ENCODE results near the gene SHISA5. TPM values are rescaled to one million over a fixed set of nuclear protein-coding genes. Genes with fewer than 3 reads are reported as not detected.
A peak's percentile ranks its signal among the peaks of the same experiment; 100 is the strongest.

Gene SHISA5
- total and polyA plus RNA-seq, 2 of the 8 experiments (the other 6 are each of a cell fraction or from before 2014, with no cell fraction given), result 196 to 315 TPM

DNA sequence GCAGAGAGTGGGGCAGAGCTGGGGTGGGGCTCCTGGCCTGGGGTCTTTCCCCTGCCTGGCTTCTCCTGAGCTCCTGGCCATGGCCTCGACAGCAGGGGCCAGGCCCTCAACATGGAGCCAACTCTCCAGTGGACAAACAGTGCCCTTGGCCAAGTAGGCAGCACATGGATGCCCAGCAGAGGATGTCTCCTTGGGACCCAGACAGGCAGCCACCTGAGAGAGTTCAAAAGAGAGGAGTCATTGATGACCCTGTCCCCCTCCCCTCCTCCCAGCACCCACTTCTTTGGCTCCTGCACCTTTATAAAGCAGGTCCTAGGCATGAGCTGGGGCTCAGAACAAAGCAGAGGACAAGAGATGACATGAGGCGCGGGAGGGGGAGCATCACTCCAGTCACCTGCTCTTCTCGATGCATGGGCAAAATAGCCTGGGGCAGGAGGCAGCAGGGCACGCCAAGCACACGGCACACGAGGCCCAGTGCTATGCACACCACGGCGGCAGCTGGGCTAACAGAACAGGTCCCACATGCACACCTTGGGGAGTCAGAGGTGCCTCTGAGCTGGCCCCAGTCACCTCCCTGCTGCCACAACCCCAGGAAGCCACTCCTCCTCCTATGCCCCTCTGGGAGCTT is 27.4 kb downstream of the SHISA5 start:
- no peak for FAIRE-seq
- Histone ChIP-seq H3K79me1 (ENCODE audit: low read depth, low read length) (peaks cover 4% of the 10 kb centered on the region; the same call in 1 of the 2 replicates), H3K23me2 (ENCODE audit: low read depth, low read length) (peaks cover 6% of the 10 kb centered on the region)
- TF ChIP-seq TEAD4 (IDR thresholded peaks at IDR 0.05; ENCODE audit: low read depth, low read length) (no peak), RFX5 (IDR thresholded peaks at IDR 0.05; ENCODE audit: borderline replicate concordance, low read depth, low read length) (no peak), RBBP5 (IDR thresholded peaks at IDR 0.05; ENCODE audit: borderline replicate concordance, low read depth, low read length) (no peak), SUZ12 (IDR thresholded peaks at IDR 0.05; ENCODE audit: low read length) (no peak), BRCA1 (IDR thresholded peaks at IDR 0.05; ENCODE audit: low read depth, low read length) (no peak), CBX8 (IDR thresholded peaks at IDR 0.05; ENCODE audit: borderline replicate concordance, low read depth, low read length) (no peak), RNF2 (IDR thresholded peaks at IDR 0.05; ENCODE audit: borderline replicate concordance, low read depth, low read length, missing control alignments, poor library complexity, severe bottlenecking) (no peak), SP1 (IDR thresholded peaks at IDR 0.05; ENCODE audit: low read depth, low read length) (no peak)
- TF ChIP-seq, protein P1, sequence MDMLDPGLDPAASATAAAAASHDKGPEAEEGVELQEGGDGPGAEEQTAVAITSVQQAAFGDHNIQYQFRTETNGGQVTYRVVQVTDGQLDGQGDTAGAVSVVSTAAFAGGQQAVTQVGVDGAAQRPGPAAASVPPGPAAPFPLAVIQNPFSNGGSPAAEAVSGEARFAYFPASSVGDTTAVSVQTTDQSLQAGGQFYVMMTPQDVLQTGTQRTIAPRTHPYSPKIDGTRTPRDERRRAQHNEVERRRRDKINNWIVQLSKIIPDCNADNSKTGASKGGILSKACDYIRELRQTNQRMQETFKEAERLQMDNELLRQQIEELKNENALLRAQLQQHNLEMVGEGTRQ (IDR thresholded peaks at IDR 0.05; ENCODE audit: low read length), result no peak
- TF ChIP-seq, protein P2, sequence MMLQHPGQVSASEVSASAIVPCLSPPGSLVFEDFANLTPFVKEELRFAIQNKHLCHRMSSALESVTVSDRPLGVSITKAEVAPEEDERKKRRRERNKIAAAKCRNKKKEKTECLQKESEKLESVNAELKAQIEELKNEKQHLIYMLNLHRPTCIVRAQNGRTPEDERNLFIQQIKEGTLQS (IDR thresholded peaks at IDR 0.05; ENCODE audit: insufficient read depth, low read depth, low read length), result no peak

More for the DNA sequence above, 27.4 kb downstream of the SHISA5 start:
- ChIA-PET CTCF (ENCODE audit: partially characterized antibody) (interaction anchor here (1.0 to 21.5 kb wide), 6 partner anchors 11 to 73 kb away, joined by 3 to 251 read pairs (median 16); partner anchors contain the start of gene SHISA5), POLR2A (ENCODE audit: partially characterized antibody) (interaction anchor here (0.8 to 7.6 kb wide), 8 partner anchors 13 to 235 kb away, joined by 3 to 83 read pairs (median 4); partner anchors contain the start of genes ATRIP and ZNF589)
- Histone ChIP-seq H2BK5ac (ENCODE audit: low read depth, low read length) (peak overlapping the region; percentile 88; the same call in 1 of the 2 replicates), H3K27me3 (replicated peaks in 1 of 4; ENCODE audit: control insufficient read depth in 3 of 4, extremely low read depth in 1 of 4, insufficient read depth in 3 of 4, low read length in 3 of 4) (no peaks in the 10 kb centered on the region), H2AFZ (ENCODE audit: low read length) (no peak overlapping the region), H3K36me3 (ENCODE audit: control insufficient read depth in 2 of 4, insufficient read depth in 4 of 4, low read length in 3 of 4) (no peaks in the 10 kb centered on the region), H3K9ac (replicated peaks in 1 of 4; ENCODE audit: extremely low read depth in 1 of 4, low read depth in 3 of 4, low read length in 3 of 4) (no peak overlapping the region), H2BK20ac (ENCODE audit: low read length) (peak overlapping the region; percentile 98), H2BK15ac (ENCODE audit: low read length) (peak overlapping the region; percentile 99), H2BK120ac (replicated peaks; ENCODE audit: low read depth, low read length) (no peak overlapping the region), H4K91ac (replicated peaks; ENCODE audit: insufficient read length, low read length) (peak overlapping the region; percentile 88), H3K4me3 (ENCODE audit: extremely low read depth in 1 of 4, insufficient read depth in 2 of 4, low read depth in 3 of 4, low read length in 4 of 4) (no peak overlapping the region), H3K14ac (ENCODE audit: insufficient read length) (no peak overlapping the region), H4K5ac (ENCODE audit: insufficient read length, low read depth, low read length) (no peak overlapping the region), H4K8ac (ENCODE audit: extremely low read depth, insufficient read depth, low read length) (no peak overlapping the region), H3K4me2 (ENCODE audit: insufficient read depth in 1 of 2, low read depth in 2 of 2, low read length in 2 of 2) (no peak overlapping the region; a peak in 1 of 4 replicates), H3K4ac (replicated peaks; ENCODE audit: insufficient read length, low read depth, low read length) (peak overlapping the region; percentile 65), H3K18ac (ENCODE audit: extremely low read depth, low read length) (peak overlapping the region; percentile 78; the same call in 1 of the 2 replicates), H3K79me2 (ENCODE audit: control insufficient read depth in 1 of 2, insufficient read depth in 2 of 2, low read length in 2 of 2) (peaks cover 0 to 13% of the 10 kb centered on the region in 2 experiments; a peak in 2 of 4 replicates), H4K20me1 (replicated peaks in 1 of 2; ENCODE audit: control insufficient read depth in 1 of 2, insufficient read depth in 2 of 2, low read length in 2 of 2) (no peaks in the 10 kb centered on the region), H2BK12ac (ENCODE audit: low read depth, low read length) (peak overlapping the region; percentile 99; the same call in 1 of the 2 replicates), H3K27ac (ENCODE audit: low read depth, low read length) (peak overlapping the region; percentile 27; the same call in 1 of the 2 replicates), H3K9me3 (ENCODE audit: insufficient read depth in 2 of 2, low read depth in 1 of 2, low read length in 1 of 2) (no peaks in the 10 kb centered on the region), H3K4me1 (replicated peaks in 1 of 4; ENCODE audit: control insufficient read depth in 3 of 4, insufficient read depth in 4 of 4, low read length in 3 of 4) (peaks cover 0 to 26% (median 16%) of the 10 kb centered on the region in 4 experiments; a peak in 6 of 7 replicates), H3K23ac (ENCODE audit: insufficient read length) (no peak overlapping the region), H3K56ac (replicated peaks; ENCODE audit: insufficient read length, low read depth, low read length) (no peak overlapping the region), H2AK5ac (ENCODE audit: low read depth, low read length) (peak overlapping the region; percentile 97; the same call in 1 of the 2 replicates)
- WGBS, 2 experiments (ENCODE audit: extremely low coverage in 1 of 2, insufficient coverage in 1 of 2, insufficient read length in 1 of 2, insufficient replicate concordance in 2 of 2, low coverage in 1 of 2, low lambda C conversion rate in 2 of 2, missing lambda C conversion rate in 1 of 2), result 91% methylated on average over 9 of the region's 9 CpGs; no CpG with 5 or more reads in 1 of the 2 experiments
- no peak for DNase-seq (ENCODE audit: low read depth in 1 of 2, low spot score in 2 of 2)

Measured in H1 (cell line).